ENCODE data around the gene CTAG1B. TPM values are rescaled to one million over a fixed set of nuclear protein-coding genes. Genes with fewer than 3 reads are reported as not detected.
"Not testable (repeated sequence)": the region's sequence is repeated elsewhere in the genome, so short reads cannot be mapped to it uniquely, and the experiment has no call there.

CTAG1B gene
- total and polyA plus RNA-seq, 8 donors = not detected

DNA sequence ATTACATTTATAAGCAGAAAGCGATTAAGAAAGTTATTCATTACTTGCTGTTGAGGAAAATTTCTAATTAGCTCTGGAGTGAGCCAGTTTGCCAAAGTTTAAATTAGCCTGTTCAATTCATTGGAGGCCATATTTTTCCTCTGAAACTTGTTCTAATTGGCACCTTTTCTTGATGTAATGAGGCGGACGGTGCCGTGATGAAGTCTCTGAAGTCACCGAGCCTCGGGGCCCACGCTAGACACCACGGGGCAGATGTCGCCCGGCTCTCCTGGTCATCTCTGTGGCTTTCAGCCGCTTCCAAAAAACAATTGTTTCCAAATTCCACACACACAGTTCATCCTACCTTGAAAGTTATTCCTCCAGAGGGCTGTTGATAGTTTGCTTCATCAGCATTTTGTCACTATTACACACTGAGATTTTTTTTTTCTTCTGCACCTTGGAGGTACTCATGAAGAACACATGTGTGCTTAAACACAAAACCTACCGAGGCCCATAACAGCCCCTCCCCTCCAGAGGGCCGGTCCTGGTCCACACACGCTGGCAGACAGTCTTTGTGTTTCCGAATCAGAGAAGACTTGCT lies 38.2 kb upstream of the CTAG1B start:
- Histone ChIP-seq H3K27ac (no peak overlapping the region), H3K9me3 (no peaks in the 10 kb centered on the region), H3K4me3 (no peak overlapping the region), H3K4me1 (no peaks in the 10 kb centered on the region), H3K36me3 (no peaks in the 10 kb centered on the region), H3K27me3 (no peaks in the 10 kb centered on the region)
- no peak for ATAC-seq
- TF ChIP-seq, protein P1, sequence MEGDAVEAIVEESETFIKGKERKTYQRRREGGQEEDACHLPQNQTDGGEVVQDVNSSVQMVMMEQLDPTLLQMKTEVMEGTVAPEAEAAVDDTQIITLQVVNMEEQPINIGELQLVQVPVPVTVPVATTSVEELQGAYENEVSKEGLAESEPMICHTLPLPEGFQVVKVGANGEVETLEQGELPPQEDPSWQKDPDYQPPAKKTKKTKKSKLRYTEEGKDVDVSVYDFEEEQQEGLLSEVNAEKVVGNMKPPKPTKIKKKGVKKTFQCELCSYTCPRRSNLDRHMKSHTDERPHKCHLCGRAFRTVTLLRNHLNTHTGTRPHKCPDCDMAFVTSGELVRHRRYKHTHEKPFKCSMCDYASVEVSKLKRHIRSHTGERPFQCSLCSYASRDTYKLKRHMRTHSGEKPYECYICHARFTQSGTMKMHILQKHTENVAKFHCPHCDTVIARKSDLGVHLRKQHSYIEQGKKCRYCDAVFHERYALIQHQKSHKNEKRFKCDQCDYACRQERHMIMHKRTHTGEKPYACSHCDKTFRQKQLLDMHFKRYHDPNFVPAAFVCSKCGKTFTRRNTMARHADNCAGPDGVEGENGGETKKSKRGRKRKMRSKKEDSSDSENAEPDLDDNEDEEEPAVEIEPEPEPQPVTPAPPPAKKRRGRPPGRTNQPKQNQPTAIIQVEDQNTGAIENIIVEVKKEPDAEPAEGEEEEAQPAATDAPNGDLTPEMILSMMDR (IDR thresholded peaks at IDR 0.05) = no peak
- intact Hi-C loops (cut with DNase I) = no loop called here
- no peak for DNase-seq

DNA sequence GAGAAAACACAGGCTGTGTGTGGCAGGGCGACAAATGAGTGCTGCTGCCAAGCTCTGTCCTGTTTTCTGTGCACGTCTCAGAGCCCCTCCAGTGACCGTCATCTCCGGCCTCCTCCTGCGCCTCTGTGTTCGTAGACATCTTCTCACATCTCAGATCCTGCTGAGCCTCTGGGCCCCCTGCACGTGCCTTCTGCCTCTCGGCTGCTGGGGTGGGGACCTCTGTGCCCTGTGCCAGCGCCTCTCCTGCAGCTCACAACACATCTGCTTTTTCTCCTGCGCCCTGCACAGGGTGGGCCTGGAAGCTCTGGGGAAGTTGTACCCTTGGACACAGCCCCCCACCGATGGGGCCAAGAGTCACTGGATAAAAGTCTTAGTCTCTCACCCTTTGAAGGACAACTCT lies 36.7 kb upstream of the CTAG1B start:
- Histone ChIP-seq H3K36me3 (no peaks in the 10 kb centered on the region), H3K4me3 (no peak overlapping the region), H3K27me3 (no peaks in the 10 kb centered on the region), H3K9me3 (no peaks in the 10 kb centered on the region), H3K4me1 (no peaks in the 10 kb centered on the region), H3K27ac (no peak overlapping the region)
- TF ChIP-seq, protein P1 (IDR thresholded peaks at IDR 0.05) = no peak
- intact Hi-C loops (cut with DNase I) = no loop called here
- ATAC-seq (no peak), DNase-seq (no peak)

- DNase-seq = no peak
- intact Hi-C loops (cut with DNase I) = no loop called here
- Histone ChIP-seq H3K4me1 (no peaks in the 10 kb centered on the region), H3K4me3 (no peak overlapping the region), H3K27me3 (no peaks in the 10 kb centered on the region), H3K9me3 (no peaks in the 10 kb centered on the region), H3K27ac (no peak overlapping the region), H3K36me3 (no peaks in the 10 kb centered on the region)
- no peak for ATAC-seq
- TF ChIP-seq, protein P1 (IDR thresholded peaks at IDR 0.05) = no peak
Measured at GRCh38 chrX:154655346-154655745, 36.3 kb upstream of the CTAG1B start.

- Histone ChIP-seq H3K4me1 (no peaks in the 10 kb centered on the region), H3K4me3 (no peak overlapping the region), H3K9me3 (no peaks in the 10 kb centered on the region), H3K36me3 (no peaks in the 10 kb centered on the region), H3K27me3 (no peaks in the 10 kb centered on the region), H3K27ac (no peak overlapping the region)
- intact Hi-C loops (cut with DNase I) = no loop called here
- ATAC-seq (no peak), DNase-seq (no peak)
- TF ChIP-seq, protein P1 (IDR thresholded peaks at IDR 0.05) = no peak
Measured at GRCh38 chrX:154654925-154655324, 35.8 kb upstream of the CTAG1B start.

- no peaks in the 10 kb centered on the region for H3K9me3 ChIP-seq
- DNase-seq = no peak
- H3K36me3 ChIP-seq = no peaks in the 10 kb centered on the region
- ATAC-seq = no peak
- no peaks in the 10 kb centered on the region for H3K27me3 ChIP-seq
- no peaks in the 10 kb centered on the region for H3K4me1 ChIP-seq
- no peak overlapping the region for H3K4me3 ChIP-seq
- H3K27ac ChIP-seq = no peak overlapping the region
- TF ChIP-seq, protein P1 (IDR thresholded peaks at IDR 0.05) = no peak
- intact Hi-C loops (cut with DNase I) = no loop called here
Measured at GRCh38 chrX:154654372-154654771, 35.3 kb upstream of the CTAG1B start.

DNA sequence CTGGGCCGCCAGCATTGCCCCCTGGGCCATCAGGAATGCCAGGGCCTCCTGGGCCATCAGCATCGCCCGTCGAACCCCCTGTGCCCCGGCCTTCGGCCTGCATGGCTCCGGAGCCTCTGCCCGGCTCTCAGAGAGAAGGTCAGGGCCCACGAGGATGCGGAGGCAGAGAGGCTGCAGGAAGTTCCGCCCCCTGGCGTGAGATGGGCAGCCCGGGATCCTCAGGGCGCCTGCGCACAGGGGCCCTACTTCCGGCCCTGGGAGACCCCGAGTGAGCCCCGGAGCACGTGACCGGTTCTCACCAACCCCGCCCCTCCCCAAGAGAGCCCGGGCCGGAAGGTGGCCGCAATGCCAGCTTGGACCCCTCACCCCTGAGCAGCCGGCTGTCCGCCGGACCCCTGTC lies 34.3 kb upstream of the CTAG1B start, which contains the start of gene CTAG2:
Gene CTAG2, minus strand, starts transcription at position 167 of the 400 bp plus-strand sequence. Its CDS starts 64 bp downstream, at position 103.
- H3K4me3 ChIP-seq; DNase-seq; H3K9me3 ChIP-seq; H3K36me3 ChIP-seq; H3K27me3 ChIP-seq; intact Hi-C loops (cut with DNase I); H3K27ac ChIP-seq; ATAC-seq; H3K4me1 ChIP-seq: not testable (repeated sequence)
